MCF 10A (cell line): ENCODE measurements around the gene PKNOX2. TPM values are rescaled to one million over a fixed set of nuclear protein-coding genes. Genes with fewer than 3 reads are reported as not detected.

Experiments used
- BruUV-seq: library from RNA; stranded (reverse); fragments of 400-500 nt; replicated peaks from 2 replicates; lab custom pipeline; 2021; lab: Mats Ljungman, UMichigan
- CTCF ChIA-PET: fragments of 300-600 bp; sonication (Branson Sonifier 250); formaldehyde crosslinking; extraction: SDS; loops from one replicate; lab custom pipeline; 2021; ENCODE audit warnings: antibody characterized with exemption, inconsistent platforms; lab: Yijun Ruan, JAX
- POLR2A ChIA-PET: fragments of 300-600, 350-650 bp; sonication (Branson Sonifier 250); formaldehyde crosslinking; extraction: SDS; loops from one replicate; lab custom pipeline; 2020; ENCODE audit warnings: antibody characterized with exemption, inconsistent platforms; lab: Yijun Ruan, JAX
- DNase-seq: peaks from one replicate; pipeline ENCODE4 v3.0.0-alpha.2; 2018; ENCODE audit not compliant: unreplicated experiment
- H3K27ac Mint-ChIP-seq: one replicate; pipeline ENCODE4 v1.8.0; 2022; ENCODE audit warnings: mild to moderate bottlenecking, low read depth, mixed read lengths; ENCODE audit not compliant: unreplicated experiment
- H3K27me3 Mint-ChIP-seq: one replicate; pipeline ENCODE4 v1.8.0; 2022; ENCODE audit warnings: mixed read lengths; ENCODE audit not compliant: insufficient read depth, unreplicated experiment
- H3K36me3 Mint-ChIP-seq: one replicate; pipeline ENCODE4 v1.8.0; 2022; ENCODE audit warnings: mild to moderate bottlenecking, moderate library complexity, mixed read lengths; ENCODE audit not compliant: insufficient read depth, unreplicated experiment
- H3K4me1 Mint-ChIP-seq: one replicate; pipeline ENCODE4 v1.8.0; 2022; ENCODE audit warnings: mixed read lengths; ENCODE audit not compliant: insufficient read depth, unreplicated experiment
- H3K4me3 Mint-ChIP-seq: one replicate; pipeline ENCODE4 v1.8.0; 2022; ENCODE audit warnings: mild to moderate bottlenecking, moderate library complexity, mixed read lengths; ENCODE audit not compliant: unreplicated experiment
- H3K9me3 Mint-ChIP-seq: one replicate; pipeline ENCODE4 v1.8.0; 2022; ENCODE audit warnings: mixed read lengths; ENCODE audit not compliant: unreplicated experiment
- CTCF ChIP-seq: fragments of 200-600 bp; IDR thresholded peaks from one replicate; pipeline ENCODE4 v1.8.0; 2022; ENCODE audit warnings: antibody characterized with exemption, mild to moderate bottlenecking; ENCODE audit not compliant: unreplicated experiment
- intact Hi-C: fragments of 100-400 bp; cut with micrococcal nuclease; formaldehyde crosslinking; loops from 2 replicates; pipeline ENCODE4 v1.14.1; 2022
- total RNA-seq: library from RNA; stranded (reverse); gene quantifications from 2 replicates; pipeline ENCODE4 v1.2.3, GENCODE V29; 2022

PKNOX2 gene
- total RNA-seq, 1 experiment from 2014 or later: not detected

- H3K27ac Mint-ChIP-seq: no peak overlapping the region
- H3K27me3 Mint-ChIP-seq: peaks cover 49% of the 10 kb centered on the region
- H3K4me3 Mint-ChIP-seq: no peak overlapping the region
- H3K4me1 Mint-ChIP-seq: no peaks in the 10 kb centered on the region
- no peak for DNase-seq
- ChIA-PET POLR2A (no interaction called here), CTCF (interaction anchor here (0.7 to 1.0 kb wide), 2 partner anchors 193 to 285 kb away, joined by 3 to 4 read pairs; no protein-coding TSS in a partner anchor)
- intact Hi-C loops: no loop called here
- no TSS peak for BruUV-seq
- H3K9me3 Mint-ChIP-seq: no peaks in the 10 kb centered on the region
- TF ChIP-seq CTCF: no peak
- H3K36me3 Mint-ChIP-seq: no peaks in the 10 kb centered on the region
These were observed 261.1 kb downstream of the PKNOX2 start for GRCh38 chr11:125425601-125426000.

GRCh38 chr11:125426818-125427528, 262.4 kb downstream of the PKNOX2 start:
- Mint-ChIP-seq H3K4me3 (no peak overlapping the region), H3K36me3 (no peaks in the 10 kb centered on the region), H3K27ac (no peak overlapping the region), H3K4me1 (no peaks in the 10 kb centered on the region), H3K27me3 (peaks cover 40% of the 10 kb centered on the region), H3K9me3 (no peaks in the 10 kb centered on the region)
- POLR2A ChIA-PET: no interaction called here
- intact Hi-C loops: no loop called here
- CTCF ChIA-PET: interaction anchor here (0.5 to 1.9 kb wide), 10 partner anchors 13 to 475 kb away, joined by 3 to 9 read pairs (median 4); partner anchors contain the start of gene TMEM218
- no peak for TF ChIP-seq CTCF
- no TSS peak for BruUV-seq
- no peak for DNase-seq

- Mint-ChIP-seq H3K27ac (no peak overlapping the region), H3K4me1 (no peaks in the 10 kb centered on the region), H3K9me3 (no peaks in the 10 kb centered on the region), H3K27me3 (peaks cover 31% of the 10 kb centered on the region), H3K36me3 (no peaks in the 10 kb centered on the region), H3K4me3 (no peak overlapping the region)
- ChIA-PET CTCF (interaction anchor here (0.6 to 3.3 kb wide), 26 partner anchors 10 to 474 kb away, joined by 3 to 15 read pairs (median 4); partner anchors contain the start of genes CCDC15 and FEZ1), POLR2A (interaction anchor here (0.6 kb wide), 1 partner anchor 337 kb away, joined by 3 read pairs; no protein-coding TSS in a partner anchor)
- no peak for DNase-seq
- intact Hi-C loops: loop anchor here (1.0 kb wide), 2 partner anchors 446 to 466 kb away; no protein-coding TSS in a partner anchor
- TF ChIP-seq CTCF: no peak
- BruUV-seq: no TSS peak
These were observed 264.1 kb downstream of the PKNOX2 start for GRCh38 chr11:125428486-125429173.
